Liver (tissue), 9 donors: ENCODE results near the gene SP7. TPM values are rescaled to one million over a fixed set of nuclear protein-coding genes. Genes with fewer than 3 reads are reported as not detected.

Source experiments
- DNase-seq: peaks from one replicate; pipeline ENCODE4 v3.0.0-alpha.2; 2017; ENCODE audit warnings: low spot score
- H3K27ac ChIP-seq, 2 donors: one replicate each; pipeline ENCODE4 v1.7.0; 2013; ENCODE audit warnings: inconsistent platforms in 2 of 2, low read length in 2 of 2, control low read depth in 1 of 2, low read depth in 1 of 2, mild to moderate bottlenecking in 1 of 2
- H3K27me3 ChIP-seq, 4 donors: one replicate each; pipeline versions ENCODE4 v1.6.1 to v1.7.0; 2013; ENCODE audit warnings: low read length in 3 of 4, inconsistent platforms in 1 of 4, mild to moderate bottlenecking in 1 of 4, moderate library complexity in 1 of 4; ENCODE audit not compliant: control insufficient read depth in 4 of 4, insufficient read depth in 4 of 4
- H3K36me3 ChIP-seq, 4 donors: one replicate each; pipeline versions ENCODE4 v1.6.1 to v1.7.0; 2013; ENCODE audit warnings: low read length in 3 of 4, mild to moderate bottlenecking in 3 of 4, low read depth in 1 of 4, moderate library complexity in 1 of 4; ENCODE audit not compliant: control insufficient read depth in 4 of 4, insufficient read depth in 3 of 4
- H3K4me1 ChIP-seq, 4 donors: one replicate each; pipeline versions ENCODE4 v1.6.1 to v1.7.0; 2013; ENCODE audit warnings: low read length in 3 of 4, mild to moderate bottlenecking in 3 of 4, moderate library complexity in 1 of 4; ENCODE audit not compliant: control insufficient read depth in 4 of 4, insufficient read depth in 4 of 4
- H3K4me3 ChIP-seq, 3 donors: one replicate each; pipeline versions ENCODE4 v1.6.1 to v1.7.0; 2013; ENCODE audit warnings: low read length in 3 of 3, control low read depth in 1 of 3, low read depth in 1 of 3, mild to moderate bottlenecking in 1 of 3
- H3K9ac ChIP-seq, 2 donors: one replicate each; pipeline ENCODE4 v1.7.0; 2013; ENCODE audit warnings: low read length in 2 of 2, mild to moderate bottlenecking in 2 of 2, moderate library complexity in 2 of 2, control low read depth in 1 of 2, low read depth in 1 of 2
- H3K9me3 ChIP-seq, 4 donors: one replicate each; pipeline versions ENCODE4 v1.6.1 to v1.7.0; 2013; ENCODE audit warnings: low read length in 3 of 4; ENCODE audit not compliant: control insufficient read depth in 4 of 4
- EGR1 ChIP-seq, 2 donors: IDR thresholded peaks; 2 replicates each; pipeline ENCODE4 v1.6.1; 2016 to 2018; ENCODE audit warnings: antibody characterized with exemption in 2 of 2, low read depth in 2 of 2
- FOXA1 ChIP-seq: IDR thresholded peaks from 2 replicates; pipeline ENCODE4 v1.6.1; 2016; ENCODE audit warnings: antibody characterized with exemption
- FOXA2 ChIP-seq: IDR thresholded peaks from 2 replicates; pipeline ENCODE4 v1.6.1; 2016; ENCODE audit warnings: antibody characterized with exemption
- GABPA ChIP-seq, 2 donors: IDR thresholded peaks in 1 of 2; conservative IDR thresholded peaks in 1 of 2; 2 replicates each; pipeline ENCODE4 v1.6.1; 2016; ENCODE audit warnings: antibody characterized with exemption in 2 of 2, mild to moderate bottlenecking in 1 of 2, moderate library complexity in 1 of 2
- HNF4A ChIP-seq, 2 donors: conservative IDR thresholded peaks; 2 replicates each; pipeline ENCODE4 v1.6.1; 2016; ENCODE audit warnings: antibody characterized with exemption in 2 of 2, mild to moderate bottlenecking in 2 of 2
- HNF4G ChIP-seq: IDR thresholded peaks from 2 replicates; pipeline ENCODE4 v1.6.1; 2016; ENCODE audit warnings: antibody characterized with exemption
- JUND ChIP-seq, 2 donors: IDR thresholded peaks; 2 replicates each; pipeline ENCODE4 v1.6.1; 2016; ENCODE audit warnings: antibody characterized with exemption in 2 of 2
- NR2F2 ChIP-seq: IDR thresholded peaks from 2 replicates; pipeline ENCODE4 v1.6.1; 2016; ENCODE audit warnings: antibody characterized with exemption
- RAD21 ChIP-seq, 2 donors: IDR thresholded peaks; 2 replicates each; pipeline ENCODE4 v1.6.1; 2016; ENCODE audit warnings: antibody characterized with exemption in 2 of 2, mild to moderate bottlenecking in 2 of 2
- RXRA ChIP-seq, 2 donors: IDR thresholded peaks; 2 replicates each; pipeline ENCODE4 v1.6.1; 2017 to 2018; ENCODE audit warnings: antibody characterized with exemption in 2 of 2, mild to moderate bottlenecking in 1 of 2
- SP1 ChIP-seq: IDR thresholded peaks from 2 replicates; pipeline ENCODE4 v1.6.1; 2018; ENCODE audit warnings: antibody characterized with exemption, mild to moderate bottlenecking
- TAF1 ChIP-seq: conservative IDR thresholded peaks from 2 replicates; pipeline ENCODE4 v1.6.1; 2016; ENCODE audit warnings: antibody characterized with exemption, mild to moderate bottlenecking
- YY1 ChIP-seq: IDR thresholded peaks from 2 replicates; pipeline ENCODE4 v1.6.1; 2016; ENCODE audit warnings: antibody characterized with exemption, mild to moderate bottlenecking
- WGBS: extraction: QIAGEN DNeasy Blood & Tissue Kit; methylation state at CpG from one replicate; pipeline ENCODE4 v1.1.7; 2013; 5-methylcytosine and 5-hydroxymethylcytosine counted together
- polyA plus RNA-seq, 2 donors: library from polyadenylated mRNA; stranded (reverse) in 1 of 2; unstranded in 1 of 2; fragments of 200-250 nt in 1 of 2; fragments of >200 nt in 1 of 2; fragmentation: Nextera tagmentation in 1 of 2; extraction: Ambion mirVana in 1 of 2; gene quantifications; one replicate each; pipeline versions ENCODE4 v1.2.1 to v1.2.3, GENCODE V29; 2013 to 2015
- total RNA-seq, 2 donors: library from RNA; depleted of rRNA; stranded (reverse); fragments of >200 nt; gene quantifications; one replicate each; pipeline ENCODE4 v1.2.3, GENCODE V29; 2014
- TF ChIP-seq, protein P1 (sequence below): IDR thresholded peaks from 2 replicates; pipeline ENCODE4 v1.6.1; 2016; ENCODE audit warnings: antibody characterized with exemption
- TF ChIP-seq, protein P2 (sequence below): IDR thresholded peaks from 2 replicates; pipeline ENCODE4 v1.6.1; 2016; ENCODE audit warnings: antibody characterized with exemption
- TF ChIP-seq, protein P3 (sequence below): IDR thresholded peaks from 2 replicates; pipeline ENCODE4 v1.6.1; 2016; ENCODE audit warnings: antibody characterized with exemption, mild to moderate bottlenecking
- TF ChIP-seq, protein P4 (sequence below): IDR thresholded peaks from 2 replicates; pipeline ENCODE4 v1.6.1; 2016; ENCODE audit warnings: antibody characterized with exemption
- TF ChIP-seq, protein P5 (sequence below): fragments of 150-350 bp; IDR thresholded peaks from 2 replicates; pipeline ENCODE4 v1.5.1; 2017; ENCODE audit warnings: improper control_type of control experiment, low read depth, low read length; ENCODE audit not compliant: missing input control
- donor health status: healthy.
- donor health status: healthy.
- donor health status: healthy.
- donor health status: healthy.
- donor health status: healthy.

SP7 gene
- total and polyA plus RNA-seq, 4 donors: not detected

DNA sequence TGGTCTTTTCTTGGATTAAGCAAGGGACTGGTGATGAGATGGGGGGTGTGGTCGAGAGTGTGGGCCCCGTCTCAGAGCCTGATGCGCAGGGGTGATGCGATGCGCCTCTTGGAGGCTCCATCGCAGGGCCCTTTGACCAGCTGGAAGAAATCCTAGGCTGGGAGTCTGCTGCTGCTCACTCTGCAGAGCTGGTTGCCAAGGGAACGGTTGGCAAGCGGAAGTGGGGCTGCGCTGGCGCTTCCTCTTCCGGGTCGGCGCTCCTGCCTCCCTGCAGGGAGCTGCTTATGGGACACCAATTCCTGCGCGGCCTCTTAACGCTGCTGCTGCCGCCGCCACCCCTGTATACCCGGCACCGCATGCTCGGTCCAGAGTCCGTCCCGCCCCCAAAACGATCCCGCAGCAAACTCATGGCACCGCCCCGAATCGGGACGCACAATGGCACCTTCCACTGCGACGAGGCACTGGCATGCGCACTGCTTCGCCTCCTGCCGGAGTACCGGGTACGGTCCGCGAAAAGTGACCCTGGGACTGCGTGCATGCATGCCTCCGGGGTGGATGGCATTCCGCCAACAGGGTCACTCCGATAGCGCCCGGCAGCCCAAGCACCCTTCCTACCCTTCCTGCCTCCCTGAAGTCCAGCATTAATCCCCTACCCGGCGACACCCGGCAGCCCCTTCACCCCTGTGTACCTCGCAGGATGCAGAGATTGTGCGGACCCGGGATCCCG is 36.5 kb downstream of the SP7 start, which contains the start of gene MYG1:
MYG1 (plus strand) TSS at position 242 of the 727 bp plus-strand sequence; CDS start at position 285, 43 bp downstream.
- no peaks in the 10 kb centered on the region for H3K9me3 ChIP-seq
- peaks cover 7 to 33% (median 25%) of the 10 kb centered on the region in 4 donors for H3K4me1 ChIP-seq
- peak; percentile 87 for DNase-seq
- peak within 1 kb of the TSS in 1 of 2 donors; percentile 8 for H3K9ac ChIP-seq
- peak within 1 kb of the TSS; percentile 63 to 74 for H3K27ac ChIP-seq
- TF ChIP-seq RAD21 (IDR thresholded peaks at IDR 0.05) (no peak), JUND (IDR thresholded peaks at IDR 0.05) (no peak), RXRA (IDR thresholded peaks at IDR 0.05) (peak in 1 of 2 donors; percentile 53), GABPA (IDR thresholded peaks at IDR 0.05 in 1 of 2, conservative IDR thresholded peaks at IDR 0.05 in 1 of 2) (peak; percentile 91 to 98), YY1 (peak; percentile 83), HNF4G (no peak), NR2F2 (peak; percentile 32), TAF1 (no peak), HNF4A (conservative IDR thresholded peaks at IDR 0.05) (peak; percentile 57 to 80), FOXA2 (no peak), EGR1 (IDR thresholded peaks at IDR 0.05; ENCODE audit: low read depth in 2 of 2) (peak in 1 of 2 donors; percentile 75), FOXA1 (no peak), SP1 (peak; percentile 57)
- TF ChIP-seq, protein P1, sequence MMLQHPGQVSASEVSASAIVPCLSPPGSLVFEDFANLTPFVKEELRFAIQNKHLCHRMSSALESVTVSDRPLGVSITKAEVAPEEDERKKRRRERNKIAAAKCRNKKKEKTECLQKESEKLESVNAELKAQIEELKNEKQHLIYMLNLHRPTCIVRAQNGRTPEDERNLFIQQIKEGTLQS: no peak
- TF ChIP-seq, protein P2, sequence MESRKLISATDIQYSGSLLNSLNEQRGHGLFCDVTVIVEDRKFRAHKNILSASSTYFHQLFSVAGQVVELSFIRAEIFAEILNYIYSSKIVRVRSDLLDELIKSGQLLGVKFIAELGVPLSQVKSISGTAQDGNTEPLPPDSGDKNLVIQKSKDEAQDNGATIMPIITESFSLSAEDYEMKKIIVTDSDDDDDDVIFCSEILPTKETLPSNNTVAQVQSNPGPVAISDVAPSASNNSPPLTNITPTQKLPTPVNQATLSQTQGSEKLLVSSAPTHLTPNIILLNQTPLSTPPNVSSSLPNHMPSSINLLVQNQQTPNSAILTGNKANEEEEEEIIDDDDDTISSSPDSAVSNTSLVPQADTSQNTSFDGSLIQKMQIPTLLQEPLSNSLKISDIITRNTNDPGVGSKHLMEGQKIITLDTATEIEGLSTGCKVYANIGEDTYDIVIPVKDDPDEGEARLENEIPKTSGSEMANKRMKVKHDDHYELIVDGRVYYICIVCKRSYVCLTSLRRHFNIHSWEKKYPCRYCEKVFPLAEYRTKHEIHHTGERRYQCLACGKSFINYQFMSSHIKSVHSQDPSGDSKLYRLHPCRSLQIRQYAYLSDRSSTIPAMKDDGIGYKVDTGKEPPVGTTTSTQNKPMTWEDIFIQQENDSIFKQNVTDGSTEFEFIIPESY: no peak
- TF ChIP-seq, protein P3, sequence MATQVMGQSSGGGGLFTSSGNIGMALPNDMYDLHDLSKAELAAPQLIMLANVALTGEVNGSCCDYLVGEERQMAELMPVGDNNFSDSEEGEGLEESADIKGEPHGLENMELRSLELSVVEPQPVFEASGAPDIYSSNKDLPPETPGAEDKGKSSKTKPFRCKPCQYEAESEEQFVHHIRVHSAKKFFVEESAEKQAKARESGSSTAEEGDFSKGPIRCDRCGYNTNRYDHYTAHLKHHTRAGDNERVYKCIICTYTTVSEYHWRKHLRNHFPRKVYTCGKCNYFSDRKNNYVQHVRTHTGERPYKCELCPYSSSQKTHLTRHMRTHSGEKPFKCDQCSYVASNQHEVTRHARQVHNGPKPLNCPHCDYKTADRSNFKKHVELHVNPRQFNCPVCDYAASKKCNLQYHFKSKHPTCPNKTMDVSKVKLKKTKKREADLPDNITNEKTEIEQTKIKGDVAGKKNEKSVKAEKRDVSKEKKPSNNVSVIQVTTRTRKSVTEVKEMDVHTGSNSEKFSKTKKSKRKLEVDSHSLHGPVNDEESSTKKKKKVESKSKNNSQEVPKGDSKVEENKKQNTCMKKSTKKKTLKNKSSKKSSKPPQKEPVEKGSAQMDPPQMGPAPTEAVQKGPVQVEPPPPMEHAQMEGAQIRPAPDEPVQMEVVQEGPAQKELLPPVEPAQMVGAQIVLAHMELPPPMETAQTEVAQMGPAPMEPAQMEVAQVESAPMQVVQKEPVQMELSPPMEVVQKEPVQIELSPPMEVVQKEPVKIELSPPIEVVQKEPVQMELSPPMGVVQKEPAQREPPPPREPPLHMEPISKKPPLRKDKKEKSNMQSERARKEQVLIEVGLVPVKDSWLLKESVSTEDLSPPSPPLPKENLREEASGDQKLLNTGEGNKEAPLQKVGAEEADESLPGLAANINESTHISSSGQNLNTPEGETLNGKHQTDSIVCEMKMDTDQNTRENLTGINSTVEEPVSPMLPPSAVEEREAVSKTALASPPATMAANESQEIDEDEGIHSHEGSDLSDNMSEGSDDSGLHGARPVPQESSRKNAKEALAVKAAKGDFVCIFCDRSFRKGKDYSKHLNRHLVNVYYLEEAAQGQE: peak; percentile 11
- TF ChIP-seq, protein P4, sequence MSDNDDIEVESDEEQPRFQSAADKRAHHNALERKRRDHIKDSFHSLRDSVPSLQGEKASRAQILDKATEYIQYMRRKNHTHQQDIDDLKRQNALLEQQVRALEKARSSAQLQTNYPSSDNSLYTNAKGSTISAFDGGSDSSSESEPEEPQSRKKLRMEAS: peak; percentile 62
- TF ChIP-seq, protein P5, sequence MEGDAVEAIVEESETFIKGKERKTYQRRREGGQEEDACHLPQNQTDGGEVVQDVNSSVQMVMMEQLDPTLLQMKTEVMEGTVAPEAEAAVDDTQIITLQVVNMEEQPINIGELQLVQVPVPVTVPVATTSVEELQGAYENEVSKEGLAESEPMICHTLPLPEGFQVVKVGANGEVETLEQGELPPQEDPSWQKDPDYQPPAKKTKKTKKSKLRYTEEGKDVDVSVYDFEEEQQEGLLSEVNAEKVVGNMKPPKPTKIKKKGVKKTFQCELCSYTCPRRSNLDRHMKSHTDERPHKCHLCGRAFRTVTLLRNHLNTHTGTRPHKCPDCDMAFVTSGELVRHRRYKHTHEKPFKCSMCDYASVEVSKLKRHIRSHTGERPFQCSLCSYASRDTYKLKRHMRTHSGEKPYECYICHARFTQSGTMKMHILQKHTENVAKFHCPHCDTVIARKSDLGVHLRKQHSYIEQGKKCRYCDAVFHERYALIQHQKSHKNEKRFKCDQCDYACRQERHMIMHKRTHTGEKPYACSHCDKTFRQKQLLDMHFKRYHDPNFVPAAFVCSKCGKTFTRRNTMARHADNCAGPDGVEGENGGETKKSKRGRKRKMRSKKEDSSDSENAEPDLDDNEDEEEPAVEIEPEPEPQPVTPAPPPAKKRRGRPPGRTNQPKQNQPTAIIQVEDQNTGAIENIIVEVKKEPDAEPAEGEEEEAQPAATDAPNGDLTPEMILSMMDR: peak; percentile 4
- no peaks in the 10 kb centered on the region for H3K27me3 ChIP-seq
- peaks cover 4 to 10% (median 7%) of the 10 kb centered on the region in 4 donors for H3K36me3 ChIP-seq
- peak within 1 kb of the TSS; percentile 63 to 90 (median 82) for H3K4me3 ChIP-seq
- under 1% methylated on average over 51 of the region's 51 CpGs for WGBS
